Cortex of kidney (tissue), 1 donor: ENCODE results near the gene NTN3.
"Not testable (repeated sequence)": the region's sequence is repeated elsewhere in the genome, so short reads cannot be mapped to it uniquely, and the experiment has no call there.

Experiments
- DNase-seq: peaks from one replicate; lab custom pipeline; 2025; lab: John Stamatoyannopoulos, UW

Gene NTN3

GRCh38 chr16:2471016-2471652 is at the start of gene NTN3:
NTN3 (plus strand) TSS chr16:2471297; CDS start chr16:2471702, 405 bp downstream.
- DNase-seq: no peak

GRCh38 chr16:2422123-2422867 is 48.8 kb upstream of the NTN3 start:
- DNase-seq: no peak

DNA sequence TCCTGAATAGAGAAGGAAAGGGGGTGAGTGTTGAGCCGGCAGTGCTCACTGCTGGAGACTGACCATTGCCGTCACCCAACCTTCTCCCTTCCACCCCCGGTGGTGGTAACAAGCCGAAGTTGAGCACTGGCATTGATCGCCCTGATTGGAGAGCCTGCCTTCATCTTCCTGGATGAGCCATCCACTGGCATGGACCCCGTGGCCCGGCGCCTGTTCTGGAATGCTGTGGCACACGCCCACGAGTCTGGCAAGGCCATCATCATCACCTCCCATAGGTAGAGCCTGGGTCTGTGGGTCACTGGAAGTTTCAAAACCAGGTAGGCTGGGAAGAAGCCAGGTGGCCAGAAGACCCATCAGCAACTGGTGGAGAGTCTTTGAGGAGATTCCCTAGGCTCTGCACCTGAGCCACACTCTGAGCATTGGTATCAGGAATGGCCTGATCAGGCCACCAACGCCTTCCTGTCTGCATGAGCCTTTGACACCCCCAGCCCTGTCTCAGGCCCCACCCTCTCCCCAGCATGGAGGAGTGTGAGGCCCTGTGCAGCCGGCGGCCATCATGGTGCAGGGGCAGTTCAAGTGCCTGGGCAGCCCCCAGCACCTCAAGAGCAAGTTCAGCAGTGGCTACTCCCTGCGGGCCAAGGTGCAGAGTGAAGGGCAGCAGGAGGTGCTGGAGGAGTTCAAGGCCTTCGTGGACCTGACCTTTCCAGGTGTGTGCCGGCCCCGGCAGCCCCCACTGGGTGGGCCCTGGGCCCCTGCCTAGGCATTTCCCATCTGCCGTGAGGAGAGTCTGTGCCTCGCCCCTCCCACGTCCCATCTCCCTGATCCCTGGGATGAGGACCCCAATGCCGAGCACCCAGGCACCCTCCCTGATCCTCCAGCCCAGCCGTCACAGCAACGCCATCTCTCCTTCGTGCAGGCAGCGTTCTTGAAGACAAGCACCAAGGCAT is 46.8 kb upstream of the NTN3 start:
- no peak for DNase-seq

GRCh38 chr16:2425008-2425518 is 46.0 kb upstream of the NTN3 start:
- no peak for DNase-seq

GRCh38 chr16:2425825-2426430 is 45.2 kb upstream of the NTN3 start:
- DNase-seq: no peak

DNA sequence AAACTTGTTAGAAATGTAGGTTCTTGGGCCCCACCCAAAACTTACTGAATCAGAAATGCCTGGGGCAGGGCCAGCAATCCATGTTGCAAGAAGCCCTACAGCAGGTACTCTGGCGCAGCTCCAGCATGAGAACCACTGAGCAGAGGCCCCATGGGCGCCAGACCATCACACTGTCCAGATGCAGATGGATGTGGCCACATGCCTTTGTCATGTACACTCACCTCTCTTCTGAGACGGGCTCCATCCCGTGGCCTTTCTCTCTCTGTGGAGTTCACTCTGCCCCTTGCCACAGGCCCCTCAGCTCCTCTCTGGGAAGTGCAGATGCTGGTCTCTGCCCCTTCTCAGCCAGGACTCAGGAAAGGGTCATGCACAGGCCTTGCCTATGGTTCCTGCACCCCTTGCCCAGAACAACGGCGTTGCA is 44.1 kb upstream of the NTN3 start:
- no peak for DNase-seq

DNA sequence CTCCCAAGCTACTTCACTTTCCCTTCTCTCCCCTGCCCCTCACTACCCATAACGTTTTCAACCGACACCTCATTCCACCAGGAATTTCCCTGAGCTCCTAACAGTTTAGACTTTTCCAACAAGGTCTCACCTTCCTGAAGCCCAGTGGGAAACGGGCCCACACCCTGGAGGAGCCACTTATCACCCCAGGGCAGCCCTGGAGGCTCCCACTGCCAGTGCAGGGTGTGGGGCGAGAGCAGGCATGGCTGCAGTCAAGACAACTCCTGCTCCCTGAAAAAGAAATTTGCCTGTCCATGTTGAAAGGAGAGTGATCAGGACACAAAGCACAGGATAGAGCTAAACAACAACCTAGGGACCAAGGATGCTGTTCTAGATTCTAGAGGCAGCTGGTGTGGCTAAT is 43.6 kb upstream of the NTN3 start:
- no peak for DNase-seq

- no peak for DNase-seq
Measured at GRCh38 chr16:2428051-2428783, 42.9 kb upstream of the NTN3 start.

GRCh38 chr16:2428784-2429033 is 42.4 kb upstream of the NTN3 start:
- DNase-seq: no peak

- DNase-seq: no peak
Measured at GRCh38 chr16:2429034-2429770, 41.9 kb upstream of the NTN3 start, which contains the start of gene CCNF. CCNF (plus strand) TSS chr16:2429447; CDS start chr16:2429482, 35 bp downstream.

DNA sequence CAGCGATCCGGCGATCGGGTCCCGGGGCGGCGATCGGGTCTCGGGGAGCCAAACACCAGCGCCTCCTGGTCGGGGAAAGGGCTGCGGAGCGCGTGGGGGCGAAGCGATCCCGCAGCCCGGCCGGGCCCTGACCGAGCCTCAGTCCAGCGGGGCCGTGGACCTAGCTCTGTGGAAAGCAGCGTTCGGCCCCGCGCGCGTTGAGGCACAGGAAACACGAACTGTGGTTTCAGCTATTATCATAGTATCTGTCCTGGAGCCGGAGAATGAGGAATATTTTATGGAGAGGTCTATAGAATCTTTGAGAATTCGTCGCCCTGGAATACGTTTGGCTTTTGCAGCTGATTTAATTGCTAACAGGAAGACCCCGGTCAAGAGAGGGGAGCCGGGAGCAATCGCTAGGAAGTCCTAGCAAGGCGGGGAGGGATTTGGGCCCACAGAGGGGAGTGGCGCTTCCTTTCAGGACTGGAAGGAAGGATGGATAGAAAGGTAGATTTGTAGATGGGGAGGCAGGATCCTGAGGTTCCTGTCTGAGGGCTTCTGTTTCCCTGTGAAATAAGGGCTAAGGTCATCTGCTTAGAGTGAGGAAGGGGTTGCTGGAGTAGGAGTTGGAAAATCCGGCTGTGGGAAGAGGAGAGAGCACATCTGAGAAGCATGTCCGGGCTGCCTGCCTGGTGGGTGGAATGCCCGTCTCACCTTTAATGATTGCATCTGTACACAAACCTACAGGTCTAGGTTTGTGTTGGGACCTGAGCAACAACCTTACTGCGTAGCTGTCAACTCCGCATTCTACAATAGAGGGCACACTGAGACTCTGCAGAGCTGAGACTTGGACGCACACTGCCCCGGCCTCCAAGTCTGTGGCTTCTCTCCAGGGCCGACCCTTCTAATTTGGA is 41.1 kb upstream of the NTN3 start:
- DNase-seq: no peak

GRCh38 chr16:2432286-2432685 is 38.8 kb upstream of the NTN3 start:
- no peak for DNase-seq

DNA sequence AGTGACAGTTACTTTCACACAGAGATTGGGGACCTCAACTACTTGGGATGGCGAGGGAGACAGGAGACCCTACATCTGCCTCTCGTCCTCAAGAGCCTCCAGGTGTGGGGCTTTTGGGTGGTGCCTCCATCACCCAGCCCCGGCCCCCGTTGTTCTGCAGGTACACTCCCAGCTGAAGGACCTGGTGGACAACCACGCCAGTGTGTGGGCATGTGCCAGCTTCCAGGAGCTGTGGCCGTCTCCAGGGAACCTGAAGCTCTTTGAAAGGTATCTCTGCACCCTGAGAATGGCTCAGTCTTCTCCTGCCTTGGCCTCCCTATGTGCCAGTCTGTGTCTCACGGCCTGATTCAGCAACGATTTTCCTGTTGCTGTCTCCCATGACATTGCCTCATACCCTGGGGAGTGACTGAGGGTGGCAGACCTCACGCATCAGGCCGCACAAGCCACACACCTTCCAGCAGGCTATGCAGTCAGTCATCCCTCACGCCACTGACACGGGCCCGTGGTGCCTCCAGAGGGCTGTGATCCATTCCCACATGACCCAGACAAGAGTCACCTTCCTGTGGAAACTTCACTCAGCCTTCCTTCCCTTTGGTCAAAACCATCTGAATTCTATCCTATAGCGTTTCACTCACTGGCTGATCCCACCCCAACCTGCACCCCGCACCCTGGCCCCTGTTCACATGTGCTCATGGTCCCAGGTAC is 38.1 kb upstream of the NTN3 start:
- no peak for DNase-seq

- DNase-seq: not testable (repeated sequence)
Measured at GRCh38 chr16:2435236-2435635, 35.9 kb upstream of the NTN3 start.

GRCh38 chr16:2436110-2436509 is 35.0 kb upstream of the NTN3 start:
- no peak for DNase-seq

DNA sequence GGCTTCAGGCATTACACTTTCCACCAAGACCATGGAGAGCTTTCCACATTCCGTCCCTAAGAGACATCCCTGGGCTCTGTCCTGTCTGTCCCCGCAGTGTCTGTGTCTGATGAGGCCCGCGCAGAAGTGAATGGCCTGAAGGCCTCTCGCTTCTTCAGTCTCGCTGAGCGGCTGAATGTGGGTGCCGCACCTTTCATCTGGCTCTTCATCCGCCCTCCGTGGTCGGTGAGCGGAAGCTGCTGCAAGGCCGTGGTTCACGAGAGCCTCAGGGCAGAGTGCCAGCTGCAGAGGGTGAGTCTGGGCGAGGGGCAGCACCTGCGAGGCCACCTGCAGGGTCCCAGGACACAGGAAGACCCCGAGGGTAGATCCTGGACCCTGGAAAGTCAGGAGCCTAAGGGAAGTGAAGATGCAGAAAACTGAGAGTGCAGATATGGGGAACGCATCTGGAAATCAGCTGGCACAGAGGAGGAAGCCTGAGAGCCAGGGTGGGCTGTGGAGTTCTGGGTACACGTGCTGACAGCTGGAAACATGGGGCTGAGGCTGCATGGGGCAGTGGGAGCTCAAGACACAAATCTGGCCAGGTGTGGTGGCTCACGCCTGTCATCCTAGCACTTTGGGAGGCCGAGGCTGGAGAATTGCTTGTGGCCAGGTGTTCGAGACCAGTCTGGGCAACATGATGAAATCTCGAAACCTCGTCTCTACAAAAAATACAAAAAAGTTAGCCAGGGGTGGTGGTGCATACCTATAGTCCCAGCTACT is 33.9 kb upstream of the NTN3 start:
- DNase-seq: no peak

DNA sequence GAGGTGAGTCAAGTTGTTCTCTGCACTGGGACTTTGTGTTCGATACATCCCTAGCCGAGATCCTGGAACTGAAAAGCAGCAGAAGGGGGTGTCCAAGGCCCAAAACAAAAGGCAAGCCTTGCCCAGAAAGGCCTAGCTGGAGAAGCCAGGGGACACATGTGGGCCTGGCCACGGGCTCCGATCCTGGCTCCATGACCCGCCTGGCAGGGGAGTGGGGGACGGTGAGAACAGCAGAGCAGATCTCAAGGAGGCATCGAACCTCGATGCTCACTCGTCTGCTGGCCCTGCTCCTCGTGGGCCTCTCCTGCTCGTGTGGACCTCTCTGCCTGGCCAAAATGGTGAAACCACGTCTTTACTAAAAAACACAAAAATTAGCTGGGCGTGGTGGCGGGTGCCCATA is 33.0 kb upstream of the NTN3 start:
- DNase-seq: no peak

- DNase-seq: no peak
Measured at GRCh38 chr16:2439598-2439997, 31.5 kb upstream of the NTN3 start.
